H9 (cell line): ENCODE measurements around the gene FXYD2. TPM values are rescaled to one million over a fixed set of nuclear protein-coding genes. Genes with fewer than 3 reads are reported as not detected.

ENCODE experiments used
- DNase-seq: peaks from one replicate; pipeline ENCODE4 v3.0.0-alpha.2; 2017
- H2AFZ ChIP-seq: one replicate; pipeline ENCODE4 v1.6.1; 2013; ENCODE audit warnings: mild to moderate bottlenecking, low read length, control low read depth, moderate library complexity
- H2AK5ac ChIP-seq: 2 replicates; pipeline ENCODE4 v1.6.1; 2013; ENCODE audit warnings: low read length, control low read depth, mixed read lengths; ENCODE audit not compliant: insufficient read length
- H2BK120ac ChIP-seq: one replicate; pipeline ENCODE4 v1.6.1; 2013; ENCODE audit warnings: low read depth, mild to moderate bottlenecking, low read length, control low read depth, inconsistent platforms; ENCODE audit not compliant: poor library complexity, severe bottlenecking
- H2BK12ac ChIP-seq: 2 replicates; pipeline ENCODE4 v1.6.1; 2013; ENCODE audit warnings: low read length, control low read depth, mixed read lengths, low read depth; ENCODE audit not compliant: insufficient read length
- H2BK15ac ChIP-seq: 2 replicates; pipeline ENCODE4 v1.6.1; 2013; ENCODE audit warnings: low read depth, low read length, control low read depth
- H2BK20ac ChIP-seq: one replicate; pipeline ENCODE4 v1.6.1; 2013; ENCODE audit warnings: low read depth, mild to moderate bottlenecking, low read length, control low read depth, inconsistent platforms; ENCODE audit not compliant: poor library complexity, severe bottlenecking
- H2BK5ac ChIP-seq: 2 replicates; pipeline ENCODE4 v1.6.1; 2013; ENCODE audit warnings: low read length, control low read depth, mixed read lengths; ENCODE audit not compliant: insufficient read length
- H3K14ac ChIP-seq: 2 replicates; pipeline ENCODE4 v1.6.1; 2013; ENCODE audit warnings: low read length, control low read depth; ENCODE audit not compliant: insufficient read depth
- H3K18ac ChIP-seq: 2 replicates; pipeline ENCODE4 v1.6.1; 2013; ENCODE audit warnings: low read depth, mild to moderate bottlenecking, mixed read lengths, low read length, control low read depth; ENCODE audit not compliant: insufficient read length
- H3K23ac ChIP-seq: 2 replicates; pipeline ENCODE4 v1.6.1; 2013; ENCODE audit warnings: low read length, control low read depth, mixed read lengths, low read depth; ENCODE audit not compliant: insufficient read length
- H3K23me2 ChIP-seq: 2 replicates; pipeline ENCODE4 v1.6.1; 2013; ENCODE audit warnings: low read depth, mild to moderate bottlenecking, mixed read lengths, low read length, control low read depth; ENCODE audit not compliant: insufficient read length, poor library complexity, severe bottlenecking
- H3K27ac ChIP-seq: 2 replicates; pipeline ENCODE4 v1.5.1; 2013; ENCODE audit warnings: low read length, control low read depth, mixed read lengths, low read depth; ENCODE audit not compliant: insufficient read length
- H3K27me3 ChIP-seq: 2 replicates; pipeline ENCODE4 v1.6.1; 2013; ENCODE audit warnings: low read length, control low read depth, inconsistent platforms; ENCODE audit not compliant: insufficient read depth
- H3K4ac ChIP-seq: 2 replicates; pipeline ENCODE4 v1.6.1; 2013; ENCODE audit warnings: low read depth, mild to moderate bottlenecking, control low read depth, inconsistent platforms, low read length, moderate library complexity
- H3K4me1 ChIP-seq: 2 replicates; pipeline ENCODE4 v1.6.1; 2013; ENCODE audit warnings: low read length, control low read depth, inconsistent platforms; ENCODE audit not compliant: insufficient read depth
- H3K4me2 ChIP-seq: 2 replicates; pipeline ENCODE4 v1.6.1; 2013; ENCODE audit warnings: low read length, control low read depth, mixed read lengths; ENCODE audit not compliant: insufficient read length, insufficient read depth
- H3K56ac ChIP-seq: 2 replicates; pipeline ENCODE4 v1.6.1; 2013; ENCODE audit warnings: low read depth, mild to moderate bottlenecking, mixed read lengths, low read length, control low read depth; ENCODE audit not compliant: insufficient read length
- H3K79me1 ChIP-seq: 2 replicates; pipeline ENCODE4 v1.6.1; 2013; ENCODE audit warnings: low read depth, mild to moderate bottlenecking, moderate library complexity, low read length, control low read depth, inconsistent platforms; ENCODE audit not compliant: insufficient read depth, poor library complexity, severe bottlenecking
- H3K79me2 ChIP-seq: 2 replicates; pipeline ENCODE4 v1.6.1; 2013; ENCODE audit warnings: low read length, control low read depth, inconsistent platforms; ENCODE audit not compliant: insufficient read depth
- H3K9ac ChIP-seq: 2 replicates; pipeline ENCODE4 v1.6.1; 2013; ENCODE audit warnings: low read length, control low read depth, mixed read lengths; ENCODE audit not compliant: insufficient read length; ENCODE audit errors: extremely low read depth
- H3K9me3 ChIP-seq: one replicate; pipeline ENCODE4 v1.6.1; 2013; ENCODE audit warnings: low read depth, low read length, inconsistent platforms; ENCODE audit not compliant: control insufficient read depth
- H3T11ph ChIP-seq: one replicate; pipeline ENCODE4 v1.6.1; 2013; ENCODE audit warnings: mild to moderate bottlenecking, low read length, control low read depth, inconsistent platforms
- H4K20me1 ChIP-seq: one replicate; pipeline ENCODE4 v1.6.1; 2013; ENCODE audit not compliant: control insufficient read depth, insufficient read length, insufficient read depth
- H4K5ac ChIP-seq: 2 replicates; pipeline ENCODE4 v1.6.1; 2013; ENCODE audit warnings: low read depth, mild to moderate bottlenecking, mixed read lengths, low read length, control low read depth; ENCODE audit not compliant: insufficient read length
- H4K8ac ChIP-seq: replicated peaks from 2 replicates; pipeline ENCODE4 v1.6.1; 2013; ENCODE audit warnings: low read length, control low read depth, mixed read lengths, low read depth; ENCODE audit not compliant: insufficient read length
- H4K91ac ChIP-seq: 2 replicates; pipeline ENCODE4 v1.6.1; 2013; ENCODE audit warnings: low read depth, mild to moderate bottlenecking, moderate library complexity, mixed read lengths, low read length, control low read depth; ENCODE audit not compliant: insufficient read length
- H3K27ac Mint-ChIP-seq, 3 experiments: 2 replicates in 2 of 3; 3 replicates in 1 of 3; pipeline ENCODE4 v1.8.0; 2020 to 2021; ENCODE audit warnings: mixed read lengths in 3 of 3, mild to moderate bottlenecking in 1 of 3, moderate library complexity in 1 of 3
- H3K27me3 Mint-ChIP-seq: 2 replicates; pipeline ENCODE4 v1.8.0; 2021; ENCODE audit warnings: low read depth, mild to moderate bottlenecking, moderate library complexity, mixed read lengths
- H3K36me3 Mint-ChIP-seq, 3 experiments: 2 replicates in 2 of 3; 3 replicates in 1 of 3; pipeline ENCODE4 v1.8.0; 2020 to 2021; ENCODE audit warnings: low read depth in 3 of 3, mixed read lengths in 3 of 3; ENCODE audit not compliant: insufficient read depth in 1 of 3
- H3K4me1 Mint-ChIP-seq, 2 experiments: 2 replicates each; pipeline ENCODE4 v1.8.0; 2020; ENCODE audit warnings: mixed read lengths in 2 of 2
- H3K4me3 Mint-ChIP-seq, 2 experiments: 2 replicates in 1 of 2; 3 replicates in 1 of 2; pipeline ENCODE4 v1.8.0; 2020 to 2021; ENCODE audit warnings: mild to moderate bottlenecking in 2 of 2, mixed read lengths in 2 of 2, moderate library complexity in 1 of 2
- H3K9me3 Mint-ChIP-seq, 2 experiments: 2 replicates in 1 of 2; 3 replicates in 1 of 2; pipeline ENCODE4 v1.8.0; 2020; ENCODE audit warnings: mild to moderate bottlenecking in 2 of 2, mixed read lengths in 2 of 2, moderate library complexity in 1 of 2
- WGBS: extraction: QIAGEN DNeasy Blood & Tissue Kit; methylation state at CpG from one replicate; pipeline ENCODE4 v1.1.7; 2013; ENCODE audit warnings: missing lambda C conversion rate, low lambda C conversion rate, mixed read lengths; ENCODE audit not compliant: insufficient read length; ENCODE audit errors: extremely low coverage; 5-methylcytosine and 5-hydroxymethylcytosine counted together
- total RNA-seq: library from RNA; stranded (reverse); gene quantifications from 2 replicates; pipeline ENCODE4 v1.2.1, GENCODE V29; 2021
- TF ChIP-seq, protein P1 (sequence below): fragments of 200-600 bp; sonication (generic); conservative IDR thresholded peaks from 3 replicates; pipeline ENCODE4 v1.8.0; 2021; ENCODE audit warnings: antibody characterized with exemption, mild to moderate bottlenecking

FXYD2 gene
- total RNA-seq, 1 experiment from 2014 or later = 0.79 TPM

GRCh38 chr11:117772360-117772759 is 52.2 kb downstream of the FXYD2 start:
- H2BK12ac ChIP-seq = no peak overlapping the region
- no peak overlapping the region for H2AK5ac ChIP-seq
- no peaks in the 10 kb centered on the region for H3K4me1 ChIP-seq
- H3K23ac ChIP-seq = no peak overlapping the region
- Mint-ChIP-seq H3K36me3 (no peaks in the 10 kb centered on the region), H3K4me1 (no peaks in the 10 kb centered on the region), H3K27ac (0 out of 7 replicates have a peak overlapping the region, but pooled peaks of 1 of the 3 experiments have one; percentile 38), H3K4me3 (no peak overlapping the region), H3K27me3 (peaks cover 34% of the 10 kb centered on the region), H3K9me3 (no peaks in the 10 kb centered on the region; a peak in 1 of 5 replicates)
- WGBS = no CpG with 5 or more reads among the region's 6 CpGs
- no peaks in the 10 kb centered on the region for H3K9me3 ChIP-seq
- no peak overlapping the region for H2AFZ ChIP-seq
- no peak overlapping the region for H3K4ac ChIP-seq
- H3K27ac ChIP-seq = no peak overlapping the region
- no peak overlapping the region for H2BK120ac ChIP-seq
- no peaks in the 10 kb centered on the region for H3K79me2 ChIP-seq
- H4K91ac ChIP-seq = no peak overlapping the region
- H3K56ac ChIP-seq = no peak overlapping the region
- no peaks in the 10 kb centered on the region for H4K20me1 ChIP-seq
- H3K4me2 ChIP-seq = no peak overlapping the region
- no peak overlapping the region for H4K8ac ChIP-seq
- no peak overlapping the region for H3K9ac ChIP-seq
- H3K27me3 ChIP-seq = no peaks in the 10 kb centered on the region
- H2BK15ac ChIP-seq = no peak overlapping the region
- no peak overlapping the region for H2BK20ac ChIP-seq
- no peaks in the 10 kb centered on the region for H3K23me2 ChIP-seq
- no peak overlapping the region for H4K5ac ChIP-seq
- H3K14ac ChIP-seq = no peak overlapping the region
- H3K18ac ChIP-seq = no peak overlapping the region
- TF ChIP-seq, protein P1, sequence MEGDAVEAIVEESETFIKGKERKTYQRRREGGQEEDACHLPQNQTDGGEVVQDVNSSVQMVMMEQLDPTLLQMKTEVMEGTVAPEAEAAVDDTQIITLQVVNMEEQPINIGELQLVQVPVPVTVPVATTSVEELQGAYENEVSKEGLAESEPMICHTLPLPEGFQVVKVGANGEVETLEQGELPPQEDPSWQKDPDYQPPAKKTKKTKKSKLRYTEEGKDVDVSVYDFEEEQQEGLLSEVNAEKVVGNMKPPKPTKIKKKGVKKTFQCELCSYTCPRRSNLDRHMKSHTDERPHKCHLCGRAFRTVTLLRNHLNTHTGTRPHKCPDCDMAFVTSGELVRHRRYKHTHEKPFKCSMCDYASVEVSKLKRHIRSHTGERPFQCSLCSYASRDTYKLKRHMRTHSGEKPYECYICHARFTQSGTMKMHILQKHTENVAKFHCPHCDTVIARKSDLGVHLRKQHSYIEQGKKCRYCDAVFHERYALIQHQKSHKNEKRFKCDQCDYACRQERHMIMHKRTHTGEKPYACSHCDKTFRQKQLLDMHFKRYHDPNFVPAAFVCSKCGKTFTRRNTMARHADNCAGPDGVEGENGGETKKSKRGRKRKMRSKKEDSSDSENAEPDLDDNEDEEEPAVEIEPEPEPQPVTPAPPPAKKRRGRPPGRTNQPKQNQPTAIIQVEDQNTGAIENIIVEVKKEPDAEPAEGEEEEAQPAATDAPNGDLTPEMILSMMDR = no peak
- DNase-seq = no peak
- H2BK5ac ChIP-seq = no peak overlapping the region
- no peak overlapping the region for H3T11ph ChIP-seq
- no peaks in the 10 kb centered on the region for H3K79me1 ChIP-seq
